Keratinocyte (primary cell): Measurements from ENCODE around the gene TRAPPC3L. TPM values are rescaled to one million over a fixed set of nuclear protein-coding genes. Genes with fewer than 3 reads are reported as not detected.

Source experiments
- DNase-seq: peaks from one replicate; pipeline ENCODE4 v3.0.0-alpha.2; 2011; ENCODE audit warnings: low read depth, missing footprints, low spot score
- FAIRE-seq: peaks from 2 replicates; lab custom pipeline; 2011; peaks lifted over from hg19 to GRCh38; lab: Jason Lieb, UNC
- H2AFZ ChIP-seq: 2 replicates; pipeline ENCODE4 v1.6.0; 2012; ENCODE audit warnings: low read length, control low read depth, inconsistent platforms; ENCODE audit not compliant: control insufficient read depth
- H3K27ac ChIP-seq: 2 replicates; pipeline ENCODE4 v1.5.1; 2011; ENCODE audit warnings: low read length; ENCODE audit not compliant: control insufficient read depth, insufficient read depth
- H3K27me3 ChIP-seq: 3 replicates; pipeline ENCODE4 v1.6.0; 2011; ENCODE audit warnings: low read length; ENCODE audit not compliant: control insufficient read depth, insufficient read depth; ENCODE audit errors: extremely low read depth
- H3K36me3 ChIP-seq, 2 experiments: 2 replicates in 1 of 2; 3 replicates in 1 of 2; pipeline ENCODE4 v1.5.1; 2011; ENCODE audit warnings: low read length in 2 of 2, mild to moderate bottlenecking in 1 of 2; ENCODE audit not compliant: control insufficient read depth in 2 of 2, insufficient read depth in 2 of 2; ENCODE audit errors: extremely low read depth in 1 of 2
- H3K4me1 ChIP-seq: 3 replicates; pipeline ENCODE4 v1.5.1; 2011; ENCODE audit warnings: low read length; ENCODE audit not compliant: control insufficient read depth, insufficient read depth; ENCODE audit errors: extremely low read depth
- H3K4me2 ChIP-seq: 3 replicates; pipeline ENCODE4 v1.6.0; 2011; ENCODE audit warnings: low read depth, low read length; ENCODE audit not compliant: control insufficient read depth, insufficient read depth; ENCODE audit errors: extremely low read depth
- H3K4me3 ChIP-seq, 3 experiments: fragments of 200-600 bp in 1 of 3; sonication (generic) in 1 of 3; 2 replicates in 2 of 3; 3 replicates in 1 of 3; pipeline ENCODE4 v1.5.1; 2011 to 2016; ENCODE audit warnings: low read length in 3 of 3, mild to moderate bottlenecking in 3 of 3, control low read depth in 2 of 3, inconsistent platforms in 1 of 3, low read depth in 1 of 3, mixed read lengths in 1 of 3, mixed run types in 1 of 3, moderate library complexity in 1 of 3; ENCODE audit not compliant: control insufficient read depth in 2 of 3, insufficient read depth in 2 of 3; ENCODE audit errors: extremely low read depth in 1 of 3
- H3K79me2 ChIP-seq: 2 replicates; pipeline ENCODE4 v1.6.0; 2012; ENCODE audit warnings: low read length; ENCODE audit not compliant: control insufficient read depth, insufficient read depth
- H3K9ac ChIP-seq: 3 replicates; pipeline ENCODE4 v1.6.0; 2011; ENCODE audit warnings: low read length; ENCODE audit not compliant: control insufficient read depth, insufficient read depth; ENCODE audit errors: extremely low read depth
- H3K9me1 ChIP-seq: 3 replicates; pipeline ENCODE4 v1.6.0; 2011; ENCODE audit warnings: low read length; ENCODE audit not compliant: control insufficient read depth, insufficient read depth; ENCODE audit errors: extremely low read depth
- H3K9me3 ChIP-seq: 2 replicates; pipeline ENCODE4 v1.5.1; 2012; ENCODE audit warnings: low read depth, low read length; ENCODE audit not compliant: control insufficient read depth
- H4K20me1 ChIP-seq: 3 replicates; pipeline ENCODE4 v1.6.0; 2011; ENCODE audit warnings: low read length; ENCODE audit not compliant: control insufficient read depth, insufficient read depth; ENCODE audit errors: extremely low read depth
- EZH2 ChIP-seq: IDR thresholded peaks from one replicate; pipeline ENCODE4 v1.6.1; 2012; ENCODE audit warnings: inconsistent platforms, mild to moderate bottlenecking, low read length, moderate library complexity
- dilution Hi-C: fragments of 300-500 bp; cut with MboI; formaldehyde crosslinking; loops from one replicate; pipeline ENCODE4 v1.7.0; 2020; ENCODE audit warnings: low sequenced_read_pairs; ENCODE audit not compliant: extremely low pct_ligation_motif_present
- polyA plus RNA-seq, 5 experiments: library from polyadenylated mRNA; depleted of rRNA in 3 of 5; stranded (reverse) in 3 of 5; stranded (forward) in 1 of 5; unstranded in 1 of 5; fragments of >200 nt; gene quantifications; 1 replicate in 1 of 5; 2 replicates in 3 of 5; 3 replicates in 1 of 5; pipeline versions ENCODE4 v1.2.1 to v1.2.3, GENCODE V29; 2011 to 2012; ENCODE audit warnings: missing spikeins in 2 of 5, low read depth in 1 of 5, low replicate concordance in 1 of 5
- TF ChIP-seq, protein P1 (sequence below), 3 experiments: IDR thresholded peaks in 1 of 3; conservative IDR thresholded peaks in 1 of 3; optimal IDR thresholded peaks in 1 of 3; 2 replicates in 2 of 3; 3 replicates in 1 of 3; pipeline versions ENCODE3 to v1.5.1; 2011; ENCODE audit warnings: low read length in 3 of 3, mild to moderate bottlenecking in 3 of 3, moderate library complexity in 2 of 3, control low read depth in 1 of 3, inconsistent platforms in 1 of 3; ENCODE audit not compliant: insufficient read depth in 2 of 3; ENCODE audit errors: extremely low read depth in 1 of 3

The TRAPPC3L gene
- polyA plus RNA-seq, 1 donor (not counting 4 experiments of a cell fraction or from before 2014, with no cell fraction given) = 0.31 TPM

DNA sequence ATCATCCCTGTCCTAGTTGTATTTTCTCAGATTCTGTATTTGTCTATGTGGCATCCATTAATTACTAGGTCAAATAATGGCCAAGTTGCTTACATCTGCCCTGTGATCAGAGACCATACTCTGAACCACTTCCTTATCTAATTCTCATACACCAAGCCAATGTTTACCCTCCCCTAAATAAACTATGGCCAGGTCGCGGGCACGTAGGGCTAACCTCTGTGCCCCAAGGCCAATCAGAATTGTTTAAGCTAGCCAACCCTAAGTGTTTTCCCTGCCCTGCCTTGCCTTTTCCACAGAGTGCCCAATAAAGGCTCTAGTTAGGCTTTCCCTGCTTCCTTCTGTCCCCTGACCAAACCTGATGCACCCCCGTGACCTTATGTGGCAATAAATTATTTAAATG, 5.3 kb upstream of the TRAPPC3L start:
- H3K9me3 ChIP-seq = no peaks in the 10 kb centered on the region
- no peaks in the 10 kb centered on the region for H4K20me1 ChIP-seq
- no peak overlapping the region for H3K27ac ChIP-seq
- no peak overlapping the region for H3K4me3 ChIP-seq
- H3K4me1 ChIP-seq = peaks cover 7% of the 10 kb centered on the region
- H3K9me1 ChIP-seq = no peaks in the 10 kb centered on the region
- H2AFZ ChIP-seq = no peak overlapping the region
- no peak for FAIRE-seq
- no peaks in the 10 kb centered on the region for H3K36me3 ChIP-seq
- no peak for TF ChIP-seq EZH2
- TF ChIP-seq, protein P1, sequence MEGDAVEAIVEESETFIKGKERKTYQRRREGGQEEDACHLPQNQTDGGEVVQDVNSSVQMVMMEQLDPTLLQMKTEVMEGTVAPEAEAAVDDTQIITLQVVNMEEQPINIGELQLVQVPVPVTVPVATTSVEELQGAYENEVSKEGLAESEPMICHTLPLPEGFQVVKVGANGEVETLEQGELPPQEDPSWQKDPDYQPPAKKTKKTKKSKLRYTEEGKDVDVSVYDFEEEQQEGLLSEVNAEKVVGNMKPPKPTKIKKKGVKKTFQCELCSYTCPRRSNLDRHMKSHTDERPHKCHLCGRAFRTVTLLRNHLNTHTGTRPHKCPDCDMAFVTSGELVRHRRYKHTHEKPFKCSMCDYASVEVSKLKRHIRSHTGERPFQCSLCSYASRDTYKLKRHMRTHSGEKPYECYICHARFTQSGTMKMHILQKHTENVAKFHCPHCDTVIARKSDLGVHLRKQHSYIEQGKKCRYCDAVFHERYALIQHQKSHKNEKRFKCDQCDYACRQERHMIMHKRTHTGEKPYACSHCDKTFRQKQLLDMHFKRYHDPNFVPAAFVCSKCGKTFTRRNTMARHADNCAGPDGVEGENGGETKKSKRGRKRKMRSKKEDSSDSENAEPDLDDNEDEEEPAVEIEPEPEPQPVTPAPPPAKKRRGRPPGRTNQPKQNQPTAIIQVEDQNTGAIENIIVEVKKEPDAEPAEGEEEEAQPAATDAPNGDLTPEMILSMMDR (optimal IDR thresholded peaks at IDR 0.05 in 1 of 3, IDR thresholded peaks at IDR 0.05 in 1 of 3, conservative IDR thresholded peaks at IDR 0.05 in 1 of 3; ENCODE audit: extremely low read depth in 1 of 3, insufficient read depth in 2 of 3, low read length in 3 of 3) = no peak
- H3K4me2 ChIP-seq = no peak overlapping the region
- H3K9ac ChIP-seq = no peak overlapping the region
- DNase-seq = no peak
- dilution Hi-C loops = no loop called here
- no peaks in the 10 kb centered on the region for H3K79me2 ChIP-seq
- no peaks in the 10 kb centered on the region for H3K27me3 ChIP-seq

DNA sequence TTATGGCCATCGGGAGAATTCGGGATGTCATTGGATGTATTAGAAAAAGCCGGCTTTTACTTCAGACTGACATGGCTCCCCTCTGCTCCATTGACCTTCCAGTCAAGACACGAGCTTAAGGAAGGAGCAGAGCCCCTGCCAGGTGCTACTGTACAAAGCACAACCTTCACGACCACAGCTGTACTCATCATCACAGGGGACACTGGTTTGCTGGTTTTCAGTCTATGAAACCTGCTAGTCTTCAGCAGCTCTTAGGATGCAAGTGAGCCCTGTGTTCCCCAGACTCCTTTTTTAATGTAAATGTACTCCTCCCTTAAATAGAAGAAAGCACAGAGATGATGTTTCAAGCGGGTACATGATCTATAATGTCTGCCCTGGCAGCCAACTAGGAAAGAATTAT, 1.9 kb upstream of the TRAPPC3L start:
- Histone ChIP-seq H3K27ac (no peak overlapping the region), H3K36me3 (no peaks in the 10 kb centered on the region), H3K9me1 (no peaks in the 10 kb centered on the region), H3K4me1 (peaks cover 17% of the 10 kb centered on the region), H3K4me2 (no peak overlapping the region), H3K27me3 (no peaks in the 10 kb centered on the region), H3K9ac (no peak overlapping the region), H3K9me3 (no peaks in the 10 kb centered on the region), H3K79me2 (no peaks in the 10 kb centered on the region), H2AFZ (no peak overlapping the region), H4K20me1 (no peaks in the 10 kb centered on the region), H3K4me3 (no peak overlapping the region)
- no peak for TF ChIP-seq EZH2
- TF ChIP-seq, protein P1 (optimal IDR thresholded peaks at IDR 0.05 in 1 of 3, IDR thresholded peaks at IDR 0.05 in 1 of 3, conservative IDR thresholded peaks at IDR 0.05 in 1 of 3; ENCODE audit: extremely low read depth in 1 of 3, insufficient read depth in 2 of 3, low read length in 3 of 3) = no peak
- dilution Hi-C loops = no loop called here
- DNase-seq (no peak), FAIRE-seq (no peak)
